ENCODE measurements around the gene TREML4.

The TREML4 gene

GRCh38 chr6:41286544-41287346 lies 58.6 kb downstream of the TREML4 start, which contains the start of gene TREM1:
Gene TREM1, minus strand, starts transcription at chr6:41286682. Its CDS starts 27 bp downstream, at chr6:41286655.
- Histone ChIP-seq H3K4me3 (ENCODE audit: low read depth, low read length) (no peak within 1 kb of the TSS), H3K9me3 (ENCODE audit: control insufficient read depth, insufficient read depth, low read depth, low read length) (no peaks in the 10 kb centered on the region), H3K4me1 (ENCODE audit: control insufficient read depth, insufficient read depth, low read length) (no peaks in the 10 kb centered on the region; the same call in 1 of the 2 replicates), H3K36me3 (ENCODE audit: control insufficient read depth in 2 of 2, insufficient read depth in 1 of 2, low read length in 2 of 2) (no peaks in the 10 kb centered on the region), H3K27ac (ENCODE audit: extremely low read depth, low read depth, low read length) (no peak within 1 kb of the TSS)
- TF ChIP-seq, protein P1, sequence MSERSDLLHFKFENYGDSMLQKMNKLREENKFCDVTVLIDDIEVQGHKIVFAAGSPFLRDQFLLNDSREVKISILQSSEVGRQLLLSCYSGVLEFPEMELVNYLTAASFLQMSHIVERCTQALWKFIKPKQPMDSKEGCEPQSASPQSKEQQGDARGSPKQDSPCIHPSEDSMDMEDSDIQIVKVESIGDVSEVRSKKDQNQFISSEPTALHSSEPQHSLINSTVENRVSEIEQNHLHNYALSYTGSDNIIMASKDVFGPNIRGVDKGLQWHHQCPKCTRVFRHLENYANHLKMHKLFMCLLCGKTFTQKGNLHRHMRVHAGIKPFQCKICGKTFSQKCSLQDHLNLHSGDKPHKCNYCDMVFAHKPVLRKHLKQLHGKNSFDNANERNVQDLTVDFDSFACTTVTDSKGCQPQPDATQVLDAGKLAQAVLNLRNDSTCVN (tag by site-specific recombination; optimal IDR thresholded peaks at IDR 0.05), result no peak
- TF ChIP-seq, protein P2, sequence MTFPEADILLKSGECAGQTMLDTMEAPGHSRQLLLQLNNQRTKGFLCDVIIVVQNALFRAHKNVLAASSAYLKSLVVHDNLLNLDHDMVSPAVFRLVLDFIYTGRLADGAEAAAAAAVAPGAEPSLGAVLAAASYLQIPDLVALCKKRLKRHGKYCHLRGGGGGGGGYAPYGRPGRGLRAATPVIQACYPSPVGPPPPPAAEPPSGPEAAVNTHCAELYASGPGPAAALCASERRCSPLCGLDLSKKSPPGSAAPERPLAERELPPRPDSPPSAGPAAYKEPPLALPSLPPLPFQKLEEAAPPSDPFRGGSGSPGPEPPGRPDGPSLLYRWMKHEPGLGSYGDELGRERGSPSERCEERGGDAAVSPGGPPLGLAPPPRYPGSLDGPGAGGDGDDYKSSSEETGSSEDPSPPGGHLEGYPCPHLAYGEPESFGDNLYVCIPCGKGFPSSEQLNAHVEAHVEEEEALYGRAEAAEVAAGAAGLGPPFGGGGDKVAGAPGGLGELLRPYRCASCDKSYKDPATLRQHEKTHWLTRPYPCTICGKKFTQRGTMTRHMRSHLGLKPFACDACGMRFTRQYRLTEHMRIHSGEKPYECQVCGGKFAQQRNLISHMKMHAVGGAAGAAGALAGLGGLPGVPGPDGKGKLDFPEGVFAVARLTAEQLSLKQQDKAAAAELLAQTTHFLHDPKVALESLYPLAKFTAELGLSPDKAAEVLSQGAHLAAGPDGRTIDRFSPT (tag by site-specific recombination; IDR thresholded peaks at IDR 0.05), result no peak
- no peak for TF ChIP-seq AEBP2 (tag by site-specific recombination; IDR thresholded peaks at IDR 0.05; ENCODE audit: borderline replicate concordance)
- peak; percentile 33; the same call in 1 of the 2 replicates for TF ChIP-seq SCRT2 (tag by site-specific recombination; IDR thresholded peaks at IDR 0.05)
- TF ChIP-seq, protein P3, sequence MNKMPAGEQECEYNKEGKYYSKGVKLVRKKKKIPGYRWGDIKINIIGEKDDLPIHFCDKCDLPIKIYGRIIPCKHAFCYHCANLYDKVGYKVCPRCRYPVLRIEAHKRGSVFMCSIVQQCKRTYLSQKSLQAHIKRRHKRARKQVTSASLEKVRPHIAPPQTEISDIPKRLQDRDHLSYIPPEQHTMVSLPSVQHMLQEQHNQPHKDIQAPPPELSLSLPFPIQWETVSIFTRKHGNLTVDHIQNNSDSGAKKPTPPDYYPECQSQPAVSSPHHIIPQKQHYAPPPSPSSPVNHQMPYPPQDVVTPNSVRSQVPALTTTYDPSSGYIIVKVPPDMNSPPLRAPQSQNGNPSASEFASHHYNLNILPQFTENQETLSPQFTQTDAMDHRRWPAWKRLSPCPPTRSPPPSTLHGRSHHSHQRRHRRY (tag by site-specific recombination; IDR thresholded peaks at IDR 0.05), result no peak
- no peak for TF ChIP-seq ZNF677 (tag by site-specific recombination; IDR thresholded peaks at IDR 0.05)
- TF ChIP-seq ZNF776 (tag by site-specific recombination; IDR thresholded peaks at IDR 0.05; ENCODE audit: borderline replicate concordance), result no peak
- no peak for TF ChIP-seq INSM2 (tag by site-specific recombination; IDR thresholded peaks at IDR 0.05)
- ChIA-PET POLR2A (no interaction called here), CTCF (interaction anchor here (0.6 to 1.5 kb wide), 5 partner anchors 8 to 489 kb away, joined by 3 to 6 read pairs (median 4); no protein-coding TSS in a partner anchor)

DNA sequence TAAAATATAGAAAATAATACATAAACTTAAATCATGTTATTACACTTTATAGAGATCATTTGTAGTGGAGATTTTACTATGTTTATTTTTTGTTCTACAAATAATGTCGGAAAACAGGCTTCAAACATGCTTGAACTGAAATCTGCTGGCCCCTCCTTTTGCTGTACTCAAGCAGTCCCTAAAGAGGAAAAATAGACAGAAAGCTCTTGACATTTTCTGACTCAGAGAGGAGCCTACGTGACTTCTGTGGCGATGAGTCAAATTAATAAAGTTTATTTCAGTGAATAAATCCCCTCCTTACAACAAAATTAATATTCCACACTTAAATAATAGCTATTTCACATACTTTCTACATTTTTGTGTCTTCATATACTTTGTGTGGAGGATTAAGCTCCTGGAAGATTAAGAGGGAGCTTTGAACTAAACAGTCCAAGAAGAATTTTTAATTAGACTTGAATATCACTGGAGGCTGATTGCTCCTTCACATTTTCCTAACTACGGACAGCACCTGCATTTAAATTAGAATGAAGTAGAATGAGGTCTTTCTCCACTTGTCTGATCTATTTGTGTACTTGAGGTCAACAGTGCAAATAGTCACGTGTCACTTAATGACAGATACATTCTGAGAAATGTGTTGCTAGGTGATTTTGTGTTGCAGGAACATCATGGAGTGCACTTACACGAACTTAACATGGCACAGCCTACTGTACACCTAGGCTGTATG lies 60.0 kb downstream of the TREML4 start:
- ChIA-PET CTCF (interaction anchor here (0.6 to 1.5 kb wide), 9 partner anchors 9 to 418 kb away, joined by 3 to 7 read pairs (median 3); no protein-coding TSS in a partner anchor), POLR2A (no interaction called here)
- Histone ChIP-seq H3K36me3 (ENCODE audit: control insufficient read depth in 2 of 2, insufficient read depth in 1 of 2, low read length in 2 of 2) (no peaks in the 10 kb centered on the region), H3K4me3 (ENCODE audit: low read depth, low read length) (no peak overlapping the region), H3K27ac (ENCODE audit: extremely low read depth, low read depth, low read length) (no peak overlapping the region), H3K4me1 (ENCODE audit: control insufficient read depth, insufficient read depth, low read length) (no peaks in the 10 kb centered on the region; the same call in 1 of the 2 replicates), H3K9me3 (ENCODE audit: control insufficient read depth, insufficient read depth, low read depth, low read length) (no peaks in the 10 kb centered on the region)
- no peak for TF ChIP-seq ZNF776 (tag by site-specific recombination; IDR thresholded peaks at IDR 0.05; ENCODE audit: borderline replicate concordance)
- TF ChIP-seq ZNF529 (tag by site-specific recombination; IDR thresholded peaks at IDR 0.05; ENCODE audit: insufficient replicate concordance), result no peak
- no peak for TF ChIP-seq ZNF623 (tag by site-specific recombination; IDR thresholded peaks at IDR 0.05)
- no peak for TF ChIP-seq ZNF221 (tag by site-specific recombination; IDR thresholded peaks at IDR 0.05; ENCODE audit: borderline replicate concordance)
- TF ChIP-seq ZNF214 (tag by site-specific recombination; IDR thresholded peaks at IDR 0.05; ENCODE audit: borderline replicate concordance), result no peak
- TF ChIP-seq ZNF600 (tag by site-specific recombination; IDR thresholded peaks at IDR 0.05), result no peak
- no peak for TF ChIP-seq MEIS1 (CRISPR knock-in tag; IDR thresholded peaks at IDR 0.05; ENCODE audit: borderline replicate concordance)
- TF ChIP-seq ZNF169 (tag by site-specific recombination; IDR thresholded peaks at IDR 0.05), result no peak
- no peak for TF ChIP-seq ZNF114 (tag by site-specific recombination; IDR thresholded peaks at IDR 0.05)
- no peak for TF ChIP-seq ZNF48 (tag by site-specific recombination; IDR thresholded peaks at IDR 0.05)
- TF ChIP-seq ZNF830 (tag by site-specific recombination; IDR thresholded peaks at IDR 0.05; ENCODE audit: low read depth), result no peak
- TF ChIP-seq ZNF426 (tag by site-specific recombination; IDR thresholded peaks at IDR 0.05), result no peak
- TF ChIP-seq MZF1 (tag by site-specific recombination; IDR thresholded peaks at IDR 0.05; ENCODE audit: borderline replicate concordance), result no peak
- no peak for TF ChIP-seq ZNF398 (tag by site-specific recombination; IDR thresholded peaks at IDR 0.05)
- TF ChIP-seq ZNF596 (tag by site-specific recombination; IDR thresholded peaks at IDR 0.05), result no peak
